Naive B cell (primary cell): Measurements from ENCODE around the gene ADIPOQ. TPM values are rescaled to one million over a fixed set of nuclear protein-coding genes. Genes with fewer than 3 reads are reported as not detected.
"Not testable (repeated sequence)": the region's sequence is repeated elsewhere in the genome, so short reads cannot be mapped to it uniquely, and the experiment has no call there.

Experiments
- ATAC-seq, 2 donors: fragments of 150-1000 bp; cut with Tn5 transposase; 2 replicates each; pipeline ENCODE4 v1.10.0; 2021; ENCODE audit warnings: low read depth in 2 of 2, mild to moderate bottlenecking in 2 of 2, moderate library complexity in 2 of 2
- DNase-seq: peaks from one replicate; pipeline ENCODE4 v3.0.0; 2022
- H3K27ac Mint-ChIP-seq, 6 donors: one replicate each; pipeline ENCODE4 v1.8.0; 2020 to 2022; ENCODE audit warnings: mild to moderate bottlenecking in 6 of 6, mixed read lengths in 6 of 6, moderate library complexity in 5 of 6, inconsistent platforms in 2 of 6
- H3K27me3 Mint-ChIP-seq, 3 donors: one replicate each; pipeline ENCODE4 v1.8.0; 2021 to 2022; ENCODE audit warnings: mixed read lengths in 3 of 3, mild to moderate bottlenecking in 1 of 3
- H3K36me3 Mint-ChIP-seq, 2 donors: one replicate each; pipeline ENCODE4 v1.8.0; 2020 to 2022; ENCODE audit warnings: mixed read lengths in 2 of 2, inconsistent platforms in 1 of 2, mild to moderate bottlenecking in 1 of 2
- H3K4me1 Mint-ChIP-seq, 3 donors: one replicate each; pipeline ENCODE4 v1.8.0; 2020 to 2022; ENCODE audit warnings: mixed read lengths in 3 of 3, inconsistent platforms in 1 of 3, mild to moderate bottlenecking in 1 of 3, moderate library complexity in 1 of 3
- H3K4me3 Mint-ChIP-seq, 8 donors: one replicate each; pipeline ENCODE4 v1.8.0; 2020 to 2022; ENCODE audit warnings: mild to moderate bottlenecking in 8 of 8, mixed read lengths in 8 of 8, moderate library complexity in 8 of 8, inconsistent platforms in 2 of 8
- H3K9me3 Mint-ChIP-seq, 7 donors: one replicate each; pipeline ENCODE4 v1.8.0; 2020 to 2022; ENCODE audit warnings: mixed read lengths in 7 of 7, mild to moderate bottlenecking in 5 of 7, inconsistent platforms in 2 of 7, moderate library complexity in 1 of 7
- polyA plus RNA-seq, 6 donors: library from polyadenylated mRNA; unstranded; fragments of 300-500 nt; fragmentation: Illumina TruSeq; gene quantifications; one replicate each; pipeline ENCODE4 v1.2.3, GENCODE V29; 2021; ENCODE audit warnings: low read depth in 6 of 6

ADIPOQ gene
- polyA plus RNA-seq, 6 donors from 2014 or later = not detected

DNA sequence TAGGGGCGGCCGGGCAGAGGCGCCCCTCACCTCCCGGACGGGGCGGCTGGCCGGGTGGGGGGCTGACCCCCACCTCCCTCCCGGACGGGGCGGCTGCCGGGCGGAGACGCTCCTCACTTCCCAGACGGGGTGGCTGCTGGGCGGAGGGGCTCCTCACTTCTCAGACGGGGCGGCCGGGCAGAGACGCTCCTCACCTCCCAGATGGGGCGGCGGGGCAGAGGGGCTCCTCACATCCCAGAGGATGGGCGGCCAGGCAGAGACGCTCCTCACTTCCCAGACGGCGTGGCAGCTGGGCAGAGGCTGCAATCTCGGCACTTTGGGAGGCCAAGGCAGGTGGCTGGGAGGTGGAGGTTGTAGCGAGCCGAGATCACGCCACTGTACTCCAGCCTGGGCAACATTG lies 42.4 kb downstream of the ADIPOQ start:
- H3K9me3 Mint-ChIP-seq, H3K27ac Mint-ChIP-seq, ATAC-seq, DNase-seq, H3K36me3 Mint-ChIP-seq, H3K4me3 Mint-ChIP-seq: not testable (repeated sequence)
- peaks cover 2 to 22% (median 9%) of the 10 kb centered on the region in 3 donors for H3K4me1 Mint-ChIP-seq
- H3K27me3 Mint-ChIP-seq = peaks cover 8 to 16% (median 8%) of the 10 kb centered on the region in 3 donors

DNA sequence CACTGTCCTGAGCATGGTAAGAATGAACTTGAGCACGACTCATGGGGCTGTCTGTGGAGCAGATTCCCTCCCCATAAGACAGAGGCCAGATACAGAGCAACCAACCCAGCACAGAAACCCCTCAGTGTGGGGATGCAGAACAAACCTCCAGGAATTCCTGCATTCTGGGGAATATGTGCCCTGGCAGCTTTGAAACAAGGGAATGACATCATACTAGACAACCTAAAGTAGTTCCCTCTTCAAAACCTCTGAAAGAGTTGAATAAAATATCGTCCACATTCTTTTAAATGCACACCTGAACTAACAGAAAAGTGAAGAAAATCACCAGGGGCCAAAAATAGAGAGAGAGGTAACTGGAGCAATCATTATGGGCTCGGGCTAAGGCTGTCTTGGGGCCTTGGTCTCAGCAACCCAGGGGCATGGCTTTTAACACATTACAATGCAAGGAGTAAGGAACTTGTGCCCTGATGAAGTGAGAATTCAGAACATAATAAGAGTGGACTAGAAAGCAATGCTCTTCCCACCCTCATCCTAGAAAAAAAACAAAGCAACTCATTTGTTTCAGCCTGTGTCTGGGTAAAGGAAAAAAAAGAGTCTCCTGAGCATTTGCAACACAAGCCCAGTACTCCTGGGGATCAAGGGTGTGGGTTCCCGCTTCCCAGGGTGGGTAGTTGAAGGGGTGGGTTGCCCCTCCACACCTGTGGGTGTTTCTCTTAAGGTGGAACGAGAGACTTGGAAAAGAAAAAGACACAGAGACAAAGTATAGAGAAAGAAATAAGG lies 43.9 kb downstream of the ADIPOQ start:
- Mint-ChIP-seq H3K4me1 (peaks cover 2 to 24% (median 10%) of the 10 kb centered on the region in 3 donors), H3K4me3 (peak overlapping the region in 1 of 8 donors; percentile 9), H3K36me3 (no peaks in the 10 kb centered on the region), H3K27ac (peak overlapping the region in 1 of 6 donors; percentile 16), H3K27me3 (peaks cover 8 to 16% (median 8%) of the 10 kb centered on the region in 3 donors), H3K9me3 (no peaks in the 10 kb centered on the region)
- no peak for DNase-seq
- no peak for ATAC-seq

DNA sequence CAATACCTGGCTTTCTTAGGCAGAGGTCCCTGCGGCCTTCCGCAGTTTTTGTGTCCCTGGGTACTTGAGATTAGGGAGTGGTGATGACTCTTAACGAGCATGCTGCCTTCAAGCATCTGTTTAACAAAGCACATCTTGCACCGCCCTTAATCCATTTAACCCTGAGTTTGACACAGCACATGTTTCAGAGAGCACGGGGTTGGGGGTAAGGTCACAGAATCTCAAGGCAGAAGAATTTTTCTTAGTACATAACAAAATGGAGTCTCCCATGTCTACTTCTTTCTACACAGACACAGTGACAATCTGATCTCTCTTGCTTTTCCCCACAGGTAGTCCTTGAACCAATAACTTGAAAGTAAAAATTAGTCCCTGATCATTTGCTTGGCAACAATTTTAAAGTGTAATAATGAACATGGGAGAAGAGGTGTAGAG lies 45.0 kb downstream of the ADIPOQ start:
- DNase-seq, H3K27ac Mint-ChIP-seq, H3K4me3 Mint-ChIP-seq, ATAC-seq, H3K9me3 Mint-ChIP-seq, H3K36me3 Mint-ChIP-seq: not testable (repeated sequence)
- Mint-ChIP-seq H3K4me1 (peaks cover 4 to 19% (median 10%) of the 10 kb centered on the region in 3 donors), H3K27me3 (peaks cover 8 to 16% (median 8%) of the 10 kb centered on the region in 3 donors)

DNA sequence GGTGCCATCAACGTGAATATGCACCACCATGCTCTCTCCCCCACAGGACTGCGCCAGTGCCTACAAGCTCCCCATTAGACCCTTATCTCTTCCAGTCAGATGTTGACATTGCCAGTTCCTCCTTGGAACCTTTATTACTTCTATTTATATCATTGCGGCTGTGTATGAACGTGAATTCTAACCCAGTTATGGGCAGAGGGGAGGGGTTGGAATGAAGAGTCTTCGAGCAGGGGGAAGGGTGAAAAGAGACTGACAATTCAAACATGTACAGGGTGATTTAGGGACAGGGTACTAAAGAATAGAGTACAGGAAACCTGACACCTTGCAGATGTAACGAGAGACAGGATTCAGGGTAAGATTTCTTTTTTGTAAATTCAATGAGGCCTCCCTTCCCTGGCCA lies 46.1 kb downstream of the ADIPOQ start:
- Mint-ChIP-seq H3K4me3 (no peak overlapping the region), H3K9me3 (no peaks in the 10 kb centered on the region), H3K36me3 (no peaks in the 10 kb centered on the region), H3K27ac (peak overlapping the region in 1 of 6 donors; percentile 48), H3K27me3 (peaks cover 8 to 16% (median 8%) of the 10 kb centered on the region in 3 donors), H3K4me1 (peaks cover 4 to 19% (median 13%) of the 10 kb centered on the region in 3 donors)
- ATAC-seq = no peak
- no peak for DNase-seq

DNA sequence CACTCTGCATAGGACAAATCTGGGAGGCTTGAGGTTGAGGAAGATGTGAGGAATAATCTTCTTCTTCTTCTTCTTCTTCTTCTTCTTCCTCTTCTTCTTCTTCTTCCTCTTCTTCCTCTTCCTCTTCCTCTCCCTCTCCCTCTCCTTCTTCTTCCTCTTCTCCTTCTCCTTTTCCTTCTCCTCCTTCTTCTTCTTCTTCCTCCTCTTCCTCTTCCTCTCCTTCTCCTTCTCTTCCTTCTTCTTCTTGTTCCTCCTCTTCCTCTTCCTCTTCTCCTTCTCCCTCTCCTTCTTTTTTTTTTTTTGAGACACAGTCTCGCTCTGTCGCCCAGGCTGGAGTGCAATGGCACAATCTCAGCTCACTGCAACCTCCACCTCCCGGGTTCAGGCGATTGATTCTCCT lies 47.2 kb downstream of the ADIPOQ start:
- not testable (repeated sequence) for H3K4me3 Mint-ChIP-seq, H3K36me3 Mint-ChIP-seq, DNase-seq, H3K9me3 Mint-ChIP-seq, ATAC-seq
- peak overlapping the region in 1 of 6 donors; percentile 5 for H3K27ac Mint-ChIP-seq
- H3K27me3 Mint-ChIP-seq = peaks cover 8 to 16% (median 8%) of the 10 kb centered on the region in 3 donors
- peaks cover 4 to 26% (median 13%) of the 10 kb centered on the region in 3 donors for H3K4me1 Mint-ChIP-seq

DNA sequence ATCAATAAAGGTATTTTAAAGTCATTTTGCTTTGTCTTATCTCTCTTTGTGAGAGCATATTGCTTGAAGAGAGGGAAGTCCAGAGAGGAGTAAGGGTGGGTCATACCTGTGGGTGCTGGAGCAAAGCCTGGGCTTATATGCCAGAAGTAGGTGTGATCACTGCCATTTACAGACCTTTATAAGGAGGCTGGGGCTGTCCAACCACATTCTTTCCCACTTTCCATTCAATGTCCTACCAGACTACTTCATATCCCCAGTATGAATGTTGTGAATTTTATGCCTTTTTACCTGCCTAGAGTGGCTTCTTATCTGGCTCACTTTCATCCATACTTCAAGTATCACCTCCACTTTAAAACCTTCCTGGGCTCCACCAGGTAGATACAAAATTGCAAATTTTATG lies 48.4 kb downstream of the ADIPOQ start:
- ATAC-seq (no peak), DNase-seq (no peak)
- Mint-ChIP-seq H3K27me3 (peaks cover 7 to 8% (median 8%) of the 10 kb centered on the region in 3 donors), H3K27ac (no peak overlapping the region), H3K4me1 (peaks cover 4 to 26% (median 16%) of the 10 kb centered on the region in 3 donors), H3K36me3 (no peaks in the 10 kb centered on the region), H3K9me3 (no peaks in the 10 kb centered on the region), H3K4me3 (no peak overlapping the region)

DNA sequence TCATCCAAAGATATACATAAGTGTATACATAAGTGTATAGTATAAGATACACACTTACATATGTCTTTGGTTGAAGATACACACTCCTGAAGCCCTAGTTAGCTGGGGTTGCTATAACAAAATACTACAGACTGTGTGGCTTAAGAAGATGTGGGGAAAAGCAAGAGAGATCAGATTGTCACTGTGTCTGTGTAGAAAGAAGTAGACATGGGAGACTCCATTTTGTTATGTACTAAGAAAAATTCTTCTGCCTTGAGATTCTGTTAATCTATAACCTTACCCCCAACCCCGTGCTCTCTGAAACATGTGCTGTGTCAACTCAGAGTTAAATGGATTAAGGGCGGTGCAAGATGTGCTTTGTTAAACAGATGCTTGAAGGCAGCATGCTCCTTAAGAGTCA lies 50.6 kb downstream of the ADIPOQ start:
- not testable (repeated sequence) for H3K36me3 Mint-ChIP-seq, H3K27ac Mint-ChIP-seq, H3K9me3 Mint-ChIP-seq, ATAC-seq, H3K4me3 Mint-ChIP-seq, DNase-seq, H3K27me3 Mint-ChIP-seq
- peaks cover 4 to 26% (median 20%) of the 10 kb centered on the region in 3 donors for H3K4me1 Mint-ChIP-seq

DNA sequence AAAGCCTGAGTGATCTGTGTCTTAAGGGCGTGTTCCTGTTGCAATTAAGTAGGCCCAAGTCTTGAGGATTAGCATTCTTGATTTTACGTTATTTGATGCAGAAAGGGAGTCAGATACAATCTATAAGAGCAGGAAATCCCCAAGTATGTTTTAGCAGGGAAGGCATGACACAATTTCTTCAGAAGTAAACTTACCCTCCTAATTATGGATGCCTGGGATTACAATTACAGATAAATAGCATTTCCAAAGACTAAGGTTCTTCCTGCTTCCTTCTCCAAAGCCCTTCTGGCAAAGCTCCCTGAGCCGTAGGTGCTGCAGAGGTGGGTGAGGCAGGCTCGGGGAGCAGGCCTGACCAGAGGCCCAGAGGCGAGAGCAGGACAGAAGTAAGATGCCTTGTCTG lies 52.9 kb downstream of the ADIPOQ start:
- Mint-ChIP-seq H3K4me1 (peaks cover 11 to 19% (median 16%) of the 10 kb centered on the region in 3 donors), H3K27me3 (no peaks in the 10 kb centered on the region), H3K4me3 (no peak overlapping the region), H3K9me3 (peaks cover 0 to 2% (median 0%) of the 10 kb centered on the region in 7 donors), H3K27ac (no peak overlapping the region), H3K36me3 (no peaks in the 10 kb centered on the region)
- DNase-seq (no peak), ATAC-seq (no peak)

DNA sequence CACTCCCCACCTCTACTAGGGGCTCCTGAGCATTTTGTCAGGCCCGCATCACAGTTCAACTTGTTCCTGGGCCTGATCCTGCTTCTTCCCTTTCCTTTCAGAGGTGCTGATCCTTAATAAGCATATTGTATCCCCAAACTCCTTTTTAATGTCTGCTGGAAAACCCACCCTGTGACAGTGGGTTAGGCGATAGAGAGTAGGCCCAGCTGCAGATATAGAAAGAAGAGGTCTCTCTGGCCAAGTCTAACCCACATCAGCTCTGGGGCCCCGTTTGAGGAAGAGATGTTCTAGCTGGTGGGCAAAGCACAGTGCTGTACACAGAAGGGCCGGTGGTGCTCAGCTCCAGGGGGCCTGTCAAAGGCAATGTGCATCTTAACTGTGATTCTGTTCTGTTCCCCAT lies 53.5 kb downstream of the ADIPOQ start:
- Mint-ChIP-seq H3K4me3 (peak overlapping the region in 1 of 8 donors; percentile 63), H3K4me1 (peaks cover 16 to 25% (median 21%) of the 10 kb centered on the region in 3 donors), H3K9me3 (peaks cover 0 to 2% (median 0%) of the 10 kb centered on the region in 7 donors), H3K27ac (no peak overlapping the region), H3K36me3 (no peaks in the 10 kb centered on the region), H3K27me3 (no peaks in the 10 kb centered on the region)
- DNase-seq = no peak
- ATAC-seq = no peak

DNA sequence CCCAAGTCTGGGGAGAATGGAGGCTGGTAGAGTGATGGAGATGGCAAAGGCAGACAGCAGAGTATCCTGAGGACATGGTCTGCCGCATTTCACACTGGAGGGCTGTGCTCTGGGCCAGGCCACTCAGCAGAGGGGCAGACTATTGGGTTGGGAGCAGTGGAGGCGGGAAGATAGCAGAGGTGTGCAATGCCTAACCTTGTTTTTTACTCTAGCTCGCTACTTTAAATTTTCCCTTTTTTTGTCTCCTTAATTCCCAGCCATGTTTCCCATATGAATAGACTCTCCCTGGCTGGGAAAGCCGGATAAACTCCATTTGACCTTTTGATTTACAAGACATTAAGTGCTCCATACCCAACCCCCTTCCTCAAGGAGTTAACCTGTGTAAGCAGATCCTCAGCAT lies 54.4 kb downstream of the ADIPOQ start:
- Mint-ChIP-seq H3K36me3 (no peaks in the 10 kb centered on the region), H3K4me1 (peaks cover 21 to 30% (median 23%) of the 10 kb centered on the region in 3 donors), H3K9me3 (peaks cover 0 to 2% (median 0%) of the 10 kb centered on the region in 7 donors), H3K27me3 (no peaks in the 10 kb centered on the region), H3K27ac (no peak overlapping the region), H3K4me3 (no peak overlapping the region)
- no peak for DNase-seq
- ATAC-seq = no peak

DNA sequence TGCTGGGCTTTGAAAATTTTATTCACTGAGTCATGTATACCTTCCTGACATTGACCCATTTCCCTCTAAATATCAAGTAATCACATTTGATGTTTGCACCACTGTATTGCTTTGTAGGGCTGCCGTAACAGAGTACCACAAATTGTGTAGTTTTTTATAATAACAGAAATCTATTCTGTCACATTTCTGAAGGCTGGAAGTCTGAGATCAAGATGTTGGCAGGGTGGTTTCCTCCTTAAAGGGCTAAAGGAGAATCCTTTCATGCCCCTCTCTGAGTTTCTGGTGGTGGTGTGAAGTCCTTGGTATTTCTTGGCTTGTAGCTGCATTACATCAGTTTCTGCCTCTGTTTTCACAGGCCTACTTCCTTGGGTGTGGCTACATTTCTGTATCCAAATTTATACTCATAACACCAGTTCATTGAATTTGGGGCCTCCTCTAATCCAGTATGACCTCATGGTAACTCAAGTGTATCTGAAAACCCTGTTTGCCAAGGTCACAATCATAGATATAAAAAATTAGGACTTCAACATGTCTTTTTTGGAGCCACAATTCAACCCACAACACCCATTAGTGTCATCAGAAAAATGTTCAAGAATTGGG lies 58.7 kb downstream of the ADIPOQ start:
- Mint-ChIP-seq H3K27me3 (no peaks in the 10 kb centered on the region), H3K27ac (peak overlapping the region; percentile 18 to 95 (median 78)), H3K9me3 (peaks cover 2 to 32% (median 25%) of the 10 kb centered on the region in 7 donors), H3K36me3 (peaks cover under 1 to 14% of the 10 kb centered on the region in 2 donors), H3K4me3 (peak overlapping the region in 7 of 8 donors; percentile 27 to 86 (median 53)), H3K4me1 (peaks cover 21 to 38% (median 30%) of the 10 kb centered on the region in 3 donors)
- peak; percentile 12 for DNase-seq
- peak; percentile 90 to 93 for ATAC-seq

DNA sequence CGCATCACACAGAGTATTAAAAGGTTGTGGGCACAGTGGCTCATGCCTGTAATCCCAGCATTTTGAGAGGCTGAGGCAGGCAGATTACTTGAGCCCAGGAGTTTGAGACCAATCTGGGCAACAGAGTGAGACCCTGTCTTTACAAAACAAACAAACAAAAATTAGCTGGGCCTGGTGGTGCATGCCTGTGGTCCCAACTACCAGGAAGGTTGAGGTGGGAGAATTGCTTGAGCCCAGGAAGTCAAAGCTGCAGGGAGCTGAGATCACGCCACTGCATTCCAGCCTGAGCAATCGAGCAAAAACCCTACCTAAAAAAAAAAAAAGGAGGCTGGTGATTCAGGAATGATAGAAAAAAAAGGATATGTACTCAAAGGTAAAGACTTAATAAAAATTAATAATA lies 59.6 kb downstream of the ADIPOQ start:
- peaks cover 19 to 38% (median 30%) of the 10 kb centered on the region in 3 donors for H3K4me1 Mint-ChIP-seq
- H3K27me3 Mint-ChIP-seq = no peaks in the 10 kb centered on the region
- DNase-seq (no peak), ATAC-seq (no peak)
- peaks cover 10 to 24% of the 10 kb centered on the region in 2 donors for H3K36me3 Mint-ChIP-seq
- H3K4me3 Mint-ChIP-seq = peak overlapping the region in 3 of 8 donors; percentile 23 to 61 (median 55)
- H3K9me3 Mint-ChIP-seq = peaks cover 8 to 42% (median 33%) of the 10 kb centered on the region in 7 donors
- no peak overlapping the region for H3K27ac Mint-ChIP-seq

DNA sequence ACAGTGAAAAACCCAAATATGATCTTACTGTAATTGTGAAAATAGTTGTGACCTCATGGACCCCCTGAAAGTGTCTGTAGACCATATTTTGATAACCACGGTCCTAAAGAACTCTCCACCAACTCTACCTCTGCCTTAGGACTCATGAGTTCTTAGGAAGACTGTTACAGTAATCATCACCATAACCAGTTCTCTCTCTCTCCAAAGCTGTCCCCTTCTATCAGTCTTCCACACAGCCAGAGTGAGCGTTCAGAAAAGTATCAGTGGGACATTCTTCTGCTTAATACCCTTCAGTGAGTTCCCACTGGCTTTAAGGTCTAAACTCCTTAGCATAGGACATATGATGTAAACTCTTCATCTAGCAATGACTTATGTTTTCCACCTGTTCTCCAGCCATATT lies 60.2 kb downstream of the ADIPOQ start:
- Mint-ChIP-seq H3K36me3 (peaks cover 12 to 29% of the 10 kb centered on the region in 2 donors), H3K27me3 (no peaks in the 10 kb centered on the region), H3K4me3 (peak overlapping the region in 1 of 8 donors; percentile 6), H3K9me3 (peaks cover 8 to 47% (median 39%) of the 10 kb centered on the region in 7 donors), H3K4me1 (peaks cover 19 to 40% (median 30%) of the 10 kb centered on the region in 3 donors), H3K27ac (peak overlapping the region in 2 of 6 donors; percentile 5 to 34)
- no peak for DNase-seq
- ATAC-seq = no peak
